HG03432 (cell line): ENCODE measurements around the gene GABRR3.
"Not testable (repeated sequence)": the region's sequence is repeated elsewhere in the genome, so short reads cannot be mapped to it uniquely, and the experiment has no call there.

Experiments used
- ATAC-seq: cut with Tn5 transposase; IDR thresholded peaks from one replicate; pipeline ENCODE4 v1.9.1; 2021; ENCODE audit warnings: mild to moderate bottlenecking, moderate library complexity; ENCODE audit not compliant: unreplicated experiment

GABRR3 gene

GRCh38 chr3:98022978-98023820, 11.9 kb downstream of the GABRR3 start:
- ATAC-seq, result peak; percentile 61

GRCh38 chr3:98021830-98022560, 13.1 kb downstream of the GABRR3 start:
- ATAC-seq, result peak; percentile 52

GRCh38 chr3:98020412-98020811, 14.7 kb downstream of the GABRR3 start:
- no peak for ATAC-seq

GRCh38 chr3:98018301-98018700, 16.8 kb downstream of the GABRR3 start:
- ATAC-seq, result no peak

GRCh38 chr3:98014268-98014585, 20.9 kb downstream of the GABRR3 start:
- ATAC-seq, result no peak

GRCh38 chr3:98013411-98014267, 21.5 kb downstream of the GABRR3 start:
- ATAC-seq, result no peak

GRCh38 chr3:98012979-98013378, 22.1 kb downstream of the GABRR3 start:
- no peak for ATAC-seq

GRCh38 chr3:98010883-98011449, 24.1 kb downstream of the GABRR3 start:
- not testable (repeated sequence) for ATAC-seq

- no peak for ATAC-seq
These were observed 24.8 kb downstream of the GABRR3 start for GRCh38 chr3:98010194-98010882.

GRCh38 chr3:98008855-98009254, 26.3 kb downstream of the GABRR3 start:
- peak; percentile 59 for ATAC-seq

- ATAC-seq, result no peak
These were observed 29.7 kb downstream of the GABRR3 start for GRCh38 chr3:98005438-98005837.

- ATAC-seq, result no peak
These were observed 30.4 kb downstream of the GABRR3 start for GRCh38 chr3:98004721-98005120.

- ATAC-seq, result peak; percentile 73
These were observed 31.7 kb downstream of the GABRR3 start for GRCh38 chr3:98003306-98003969.

GRCh38 chr3:98002717-98003116, 32.4 kb downstream of the GABRR3 start:
- ATAC-seq, result no peak

GRCh38 chr3:97999994-98000393, 35.1 kb downstream of the GABRR3 start:
- no peak for ATAC-seq

GRCh38 chr3:97999103-97999502, 36.0 kb downstream of the GABRR3 start:
- no peak for ATAC-seq

GRCh38 chr3:97996988-97997387, 38.1 kb downstream of the GABRR3 start:
- ATAC-seq, result no peak

- ATAC-seq, result no peak
These were observed 40.7 kb downstream of the GABRR3 start for GRCh38 chr3:97994328-97994945.

GRCh38 chr3:97993526-97993925, 41.6 kb downstream of the GABRR3 start:
- ATAC-seq, result no peak
